GM12878 (cell line): ENCODE results near the gene TRNT1. TPM values are rescaled to one million over a fixed set of nuclear protein-coding genes. Genes with fewer than 3 reads are reported as not detected.

ENCODE experiments used
- ATAC-seq: fragments of 200-7000 bp; cut with Tn5 transposase; 3 replicates; pipeline ENCODE4 v1.9.1; 2020; ENCODE audit warnings: mild to moderate bottlenecking, moderate library complexity
- BruUV-seq: library from RNA; stranded (reverse); fragments of 400-500 nt; replicated peaks from 2 replicates; lab custom pipeline; 2021; lab: Mats Ljungman, UMichigan
- CTCF ChIA-PET: fragments of 300-600 bp; sonication (Branson Sonifier 250); formaldehyde crosslinking; extraction: SDS; loops from one replicate; lab custom pipeline; 2021; ENCODE audit warnings: inconsistent platforms; lab: Yijun Ruan, JAX
- POLR2A ChIA-PET: fragments of 350-600 bp; formaldehyde crosslinking; extraction: SDS; loops from one replicate; lab custom pipeline; 2021; ENCODE audit warnings: inconsistent platforms; lab: Charles Lee
- RAD21 ChIA-PET: fragments of 300-600 bp; sonication (Branson Sonifier 250); formaldehyde crosslinking; loops from one replicate; lab custom pipeline; 2023; ENCODE audit warnings: antibody characterized with exemption; ENCODE audit not compliant: unreplicated experiment; lab: Charles Lee
- SMC1A ChIA-PET: fragments of 300-600 bp; sonication (Branson Sonifier 250); formaldehyde crosslinking; loops from one replicate; lab custom pipeline; 2023; ENCODE audit not compliant: unreplicated experiment, uncharacterized antibody; lab: Charles Lee
- DNase-seq: peaks from one replicate; pipeline ENCODE4 v3.0.0-alpha.2; 2011; ENCODE audit warnings: low read depth, low spot score
- FAIRE-seq: peaks from 3 replicates; lab custom pipeline; 2011; peaks lifted over from hg19 to GRCh38; lab: Jason Lieb, UNC
- H2AFZ ChIP-seq: 2 replicates; pipeline ENCODE4 v1.6.0; 2011; ENCODE audit warnings: low read depth, low read length, control low read depth; ENCODE audit not compliant: control insufficient read depth
- H3K27ac ChIP-seq: 2 replicates; pipeline ENCODE4 v1.5.1; 2011; ENCODE audit warnings: control low read depth; ENCODE audit not compliant: control insufficient read depth, insufficient read depth
- H3K27me3 ChIP-seq, 2 experiments: replicated peaks in 1 of 2; 2 replicates each; pipeline versions ENCODE4 v1.6.0 to v1.6.1; 2011; ENCODE audit warnings: low read length in 1 of 2; ENCODE audit not compliant: control insufficient read depth in 2 of 2, insufficient read depth in 2 of 2
- H3K36me3 ChIP-seq, 2 experiments: 2 replicates each; pipeline ENCODE4 v1.5.1; 2011; ENCODE audit warnings: low read length in 1 of 2; ENCODE audit not compliant: control insufficient read depth in 2 of 2, insufficient read depth in 2 of 2
- H3K4me1 ChIP-seq: 2 replicates; pipeline ENCODE4 v1.6.1; 2011; ENCODE audit warnings: mild to moderate bottlenecking, low read length, moderate library complexity, mixed read lengths; ENCODE audit not compliant: control insufficient read depth, insufficient read depth
- H3K4me2 ChIP-seq: 2 replicates; pipeline ENCODE4 v1.6.0; 2011; ENCODE audit warnings: control low read depth; ENCODE audit not compliant: control insufficient read depth, insufficient read depth
- H3K4me3 ChIP-seq: fragments of 200-600 bp; sonication (generic); 2 replicates; pipeline ENCODE4 v1.5.1; 2016
- H3K79me2 ChIP-seq: 2 replicates; pipeline ENCODE4 v1.6.0; 2011; ENCODE audit warnings: low read length; ENCODE audit not compliant: control insufficient read depth, insufficient read depth
- H3K9ac ChIP-seq: 2 replicates; pipeline ENCODE4 v1.8.0; 2011; ENCODE audit warnings: low read length, control low read depth, mixed read lengths; ENCODE audit not compliant: control insufficient read depth, insufficient read depth
- H3K9me3 ChIP-seq: replicated peaks from 3 replicates; pipeline ENCODE4 v1.5.1; 2011; ENCODE audit warnings: mild to moderate bottlenecking, low read length; ENCODE audit not compliant: control insufficient read depth, insufficient read depth
- H4K20me1 ChIP-seq: 2 replicates; pipeline ENCODE4 v1.6.0; 2011; ENCODE audit not compliant: control insufficient read depth, insufficient read depth
- BCL11A ChIP-seq: IDR thresholded peaks from 2 replicates; pipeline ENCODE4 v1.6.1; 2011; ENCODE audit warnings: low read depth, low read length
- BRCA1 ChIP-seq: IDR thresholded peaks from 2 replicates; pipeline ENCODE4 v1.6.1; 2011; ENCODE audit warnings: low read depth, low read length, improper control_type of control experiment
- CHD4 ChIP-seq: fragments of 200-600 bp; sonication (generic); IDR thresholded peaks from 2 replicates; pipeline ENCODE4 v1.6.1; 2016; ENCODE audit warnings: mild to moderate bottlenecking
- ELK1 ChIP-seq: IDR thresholded peaks from 2 replicates; pipeline ENCODE4 v1.6.1; 2012; ENCODE audit warnings: low read depth, low read length, improper control_type of control experiment
- ETV6 ChIP-seq, 2 experiments: fragments of 450-650 bp in 1 of 2; IDR thresholded peaks in 1 of 2; conservative IDR thresholded peaks in 1 of 2; 2 replicates each; pipeline ENCODE4 v1.6.1; 2014; ENCODE audit warnings: antibody characterized with exemption in 1 of 2, borderline replicate concordance in 1 of 2, low read depth in 1 of 2, mild to moderate bottlenecking in 1 of 2, moderate library complexity in 1 of 2
- FOXK2 ChIP-seq: fragments of 450-650 bp; IDR thresholded peaks from 2 replicates; pipeline ENCODE4 v1.6.1; 2017; ENCODE audit warnings: mild to moderate bottlenecking, moderate library complexity
- HCFC1 ChIP-seq: fragments of 150-350 bp; IDR thresholded peaks from 2 replicates; pipeline ENCODE4 v1.6.1; 2014; ENCODE audit warnings: low read length
- JUNB ChIP-seq: IDR thresholded peaks from 2 replicates; pipeline ENCODE4 v1.6.1; 2016; ENCODE audit warnings: antibody characterized with exemption, mild to moderate bottlenecking
- MEF2A ChIP-seq: IDR thresholded peaks from 2 replicates; pipeline ENCODE4 v1.6.1; 2011; ENCODE audit warnings: low read depth, mild to moderate bottlenecking, low read length, moderate library complexity; ENCODE audit not compliant: insufficient read depth
- NBN ChIP-seq: fragments of 450-650 bp; IDR thresholded peaks from 2 replicates; pipeline ENCODE4 v1.6.1; 2016
- POU2F2 ChIP-seq: IDR thresholded peaks from 3 replicates; pipeline ENCODE4 v1.6.1; 2011; ENCODE audit warnings: low read depth, mild to moderate bottlenecking, low read length, borderline replicate concordance
- SREBF1 ChIP-seq: IDR thresholded peaks from 2 replicates; pipeline ENCODE4 v1.6.1; 2012; ENCODE audit warnings: mild to moderate bottlenecking, low read length
- TAF1 ChIP-seq: IDR thresholded peaks from 2 replicates; pipeline ENCODE4 v1.6.1; 2011; ENCODE audit warnings: mild to moderate bottlenecking, low read depth, low read length, borderline replicate concordance
- ZBTB11 ChIP-seq: fragments of 450-650 bp; formaldehyde crosslinking; IDR thresholded peaks from 2 replicates; pipeline ENCODE4 v1.5.0; 2022; ENCODE audit warnings: mild to moderate bottlenecking, missing genetic modification characterization
- ZNF384 ChIP-seq: IDR thresholded peaks from 2 replicates; pipeline ENCODE4 v1.6.1; 2012; ENCODE audit warnings: low read depth, mild to moderate bottlenecking, low read length, improper control_type of control experiment, borderline replicate concordance
- ZSCAN29 ChIP-seq: fragments of 450-650 bp; IDR thresholded peaks from 2 replicates; pipeline ENCODE4 v1.6.1; 2017; ENCODE audit warnings: mild to moderate bottlenecking, moderate library complexity
- WGBS: methylation state at CpG from one replicate; pipeline ENCODE4 v1.1.6; 2016; ENCODE audit warnings: low lambda C conversion rate; ENCODE audit not compliant: insufficient replicate concordance, insufficient coverage; ENCODE audit errors: missing lambda C conversion rate; 5-methylcytosine and 5-hydroxymethylcytosine counted together
- in situ Hi-C: fragments of 300-500 bp; cut with MboI; formaldehyde crosslinking; loops from 9 replicates; pipeline ENCODE4 v1.14.3; 2018; ENCODE audit warnings: mixed read lengths
- intact Hi-C: fragments of 100-400 bp; cut with micrococcal nuclease; formaldehyde crosslinking; loops from one replicate; pipeline ENCODE4 v1.14.2; 2022; ENCODE audit not compliant: unreplicated experiment
- polyA plus RNA-seq, 11 experiments: library from polyadenylated mRNA; depleted of rRNA in 4 of 11; unstranded in 6 of 11; stranded (reverse) in 5 of 11; fragments of >200 nt; fragmentation: Nextera tagmentation in 4 of 11; fragmentation: Illumina TruSeq in 1 of 11; extraction: Ambion mirVana in 4 of 11; extraction: Trizol in 1 of 11; gene quantifications; 1 replicate in 1 of 11; 2 replicates in 10 of 11; pipeline versions ENCODE4 v1.2.1 to v1.2.3, GENCODE V29; 2011 to 2016; ENCODE audit warnings: inconsistent platforms in 2 of 11, missing spikeins in 2 of 11, low read depth in 1 of 11
- total RNA-seq, 4 experiments: library from RNA; depleted of rRNA in 3 of 4; stranded (reverse); fragments of >200 nt in 3 of 4; fragmentation: Illumina TruSeq in 1 of 4; extraction: Trizol in 1 of 4; gene quantifications; 2 replicates each; pipeline versions ENCODE4 v1.2.1 to v1.2.3, GENCODE V29; 2013 to 2021
- TF ChIP-seq, protein P1 (sequence below): IDR thresholded peaks from 2 replicates; pipeline ENCODE4 v1.6.1; 2012; ENCODE audit warnings: low read depth, low read length, improper control_type of control experiment

The TRNT1 gene
- total and polyA plus RNA-seq, 10 of the 15 experiments (the other 5 are each of a cell fraction or from before 2014, with no cell fraction given), result 28.6 to 54.9 (median 36.6) TPM

- H3K27me3 ChIP-seq, result no peaks in the 10 kb centered on the region
- no peaks in the 10 kb centered on the region for H3K9me3 ChIP-seq
- no TSS peak for BruUV-seq
- H3K4me3 ChIP-seq, result no peak overlapping the region; the same call in 1 of the 2 replicates
- H4K20me1 ChIP-seq, result no peaks in the 10 kb centered on the region
- in situ Hi-C loops, result no loop called here
- ATAC-seq (peak; percentile 70), DNase-seq (no peak), FAIRE-seq (peak; percentile 70)
- no peaks in the 10 kb centered on the region for H3K36me3 ChIP-seq
- H3K4me1 ChIP-seq, result peaks cover 25% of the 10 kb centered on the region
- intact Hi-C loops, result no loop called here
- POLR2A ChIA-PET, result interaction anchor here (0.7 kb wide), 1 partner anchor 82 kb away, joined by 3 read pairs; no protein-coding TSS in a partner anchor
- CTCF ChIA-PET, result interaction anchor here (0.7 kb wide), 1 partner anchor 1275 kb away, joined by 4 read pairs; no protein-coding TSS in a partner anchor
- WGBS, result 14% methylated on average over 6 of the region's 6 CpGs
- no peaks in the 10 kb centered on the region for H3K79me2 ChIP-seq
- H2AFZ ChIP-seq, result peak overlapping the region; percentile 52
- peak overlapping the region; percentile 57 for H3K4me2 ChIP-seq
- no peak overlapping the region for H3K9ac ChIP-seq
- SMC1A ChIA-PET, result interaction anchor here (0.6 to 1.0 kb wide), 3 partner anchors 12 to 20 kb away, joined by 3 to 5 read pairs (median 3); no protein-coding TSS in a partner anchor
- peak overlapping the region; percentile 41 for H3K27ac ChIP-seq
- RAD21 ChIA-PET, result no interaction called here
- TF ChIP-seq BRCA1 (no peak), HCFC1 (no peak), SREBF1 (no peak), ETV6 (conservative IDR thresholded peaks at IDR 0.05 in 1 of 2, IDR thresholded peaks at IDR 0.05 in 1 of 2; ENCODE audit: borderline replicate concordance in 1 of 2, low read depth in 1 of 2) (no peak), ZSCAN29 (no peak), ELK1 (no peak), POU2F2 (no peak), FOXK2 (no peak), MEF2A (peak; percentile 89), BCL11A (no peak), JUNB (peak; percentile 74), ZNF384 (no peak), TAF1 (no peak), CHD4 (no peak), NBN (no peak), ZBTB11 (CRISPR knock-in tag) (no peak)
- TF ChIP-seq, protein P1, sequence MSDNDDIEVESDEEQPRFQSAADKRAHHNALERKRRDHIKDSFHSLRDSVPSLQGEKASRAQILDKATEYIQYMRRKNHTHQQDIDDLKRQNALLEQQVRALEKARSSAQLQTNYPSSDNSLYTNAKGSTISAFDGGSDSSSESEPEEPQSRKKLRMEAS, result no peak
Measured at GRCh38 chr3:3101660-3102458, 24.9 kb upstream of the TRNT1 start.
